DOHH2 (cell line): ENCODE results near the gene ASB13.

ENCODE experiments used
- EZH2phosphoT487 ChIP-seq: fragments of 200-600 bp; sonication (generic); IDR thresholded peaks from 2 replicates; pipeline ENCODE4 v1.6.1; 2017; ENCODE audit warnings: borderline replicate concordance, mild to moderate bottlenecking, antibody characterized with exemption, low read length, moderate library complexity, mixed read lengths
- TF ChIP-seq, protein P1 (sequence below): fragments of 200-600 bp; sonication (generic); IDR thresholded peaks from one replicate; pipeline ENCODE4 v1.5.1; 2014; ENCODE audit warnings: antibody characterized with exemption, mild to moderate bottlenecking, low read depth, low read length; ENCODE audit not compliant: poor library complexity, severe bottlenecking

DNA sequence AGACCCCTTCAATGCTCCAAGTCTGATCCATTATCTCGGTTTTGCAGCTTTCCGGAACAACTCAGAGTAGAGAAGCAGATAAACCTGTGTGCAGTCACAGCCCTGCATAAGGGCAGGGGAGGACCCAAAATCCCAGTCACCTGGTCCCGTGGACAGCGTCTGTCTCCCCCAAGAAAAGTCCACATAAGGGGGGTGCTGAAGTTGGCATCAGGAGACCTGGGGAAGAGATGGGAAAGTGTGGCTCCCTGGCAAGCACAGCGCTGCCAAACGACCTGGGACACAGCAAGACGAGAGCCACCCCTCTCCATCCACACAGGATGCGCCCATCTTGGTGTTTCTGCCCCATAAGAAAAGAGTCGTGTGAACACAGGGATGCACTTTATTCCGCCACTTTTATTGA is 27.9 kb downstream of the ASB13 start:
- TF ChIP-seq, protein P1, sequence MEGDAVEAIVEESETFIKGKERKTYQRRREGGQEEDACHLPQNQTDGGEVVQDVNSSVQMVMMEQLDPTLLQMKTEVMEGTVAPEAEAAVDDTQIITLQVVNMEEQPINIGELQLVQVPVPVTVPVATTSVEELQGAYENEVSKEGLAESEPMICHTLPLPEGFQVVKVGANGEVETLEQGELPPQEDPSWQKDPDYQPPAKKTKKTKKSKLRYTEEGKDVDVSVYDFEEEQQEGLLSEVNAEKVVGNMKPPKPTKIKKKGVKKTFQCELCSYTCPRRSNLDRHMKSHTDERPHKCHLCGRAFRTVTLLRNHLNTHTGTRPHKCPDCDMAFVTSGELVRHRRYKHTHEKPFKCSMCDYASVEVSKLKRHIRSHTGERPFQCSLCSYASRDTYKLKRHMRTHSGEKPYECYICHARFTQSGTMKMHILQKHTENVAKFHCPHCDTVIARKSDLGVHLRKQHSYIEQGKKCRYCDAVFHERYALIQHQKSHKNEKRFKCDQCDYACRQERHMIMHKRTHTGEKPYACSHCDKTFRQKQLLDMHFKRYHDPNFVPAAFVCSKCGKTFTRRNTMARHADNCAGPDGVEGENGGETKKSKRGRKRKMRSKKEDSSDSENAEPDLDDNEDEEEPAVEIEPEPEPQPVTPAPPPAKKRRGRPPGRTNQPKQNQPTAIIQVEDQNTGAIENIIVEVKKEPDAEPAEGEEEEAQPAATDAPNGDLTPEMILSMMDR: no peak
- TF ChIP-seq EZH2phosphoT487: no peak
